ENCODE measurements around the gene GLDN.
A peak's percentile ranks its signal among the peaks of the same experiment; 100 is the strongest.

GLDN gene

DNA sequence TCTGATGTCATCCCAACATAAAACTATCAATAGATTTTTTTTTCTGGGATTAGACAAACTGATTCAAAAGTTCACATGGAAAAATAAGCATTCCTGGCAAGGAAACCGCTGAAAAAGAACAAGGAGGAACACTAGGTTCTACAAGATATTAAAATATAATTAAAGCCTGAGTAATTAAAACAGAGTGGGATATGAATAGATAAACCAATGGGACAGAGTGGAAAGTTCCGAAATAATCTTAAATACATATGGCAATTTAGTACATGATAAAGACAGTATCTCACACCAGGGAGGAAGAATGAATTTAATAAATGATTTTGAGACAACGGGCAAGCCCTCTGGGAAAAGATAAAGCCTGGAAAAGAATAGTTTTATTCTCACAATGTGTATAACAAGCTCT is 4.7 kb downstream of the GLDN start:
- no peak overlapping the region for H3K27ac ChIP-seq
- TF ChIP-seq, protein P1, sequence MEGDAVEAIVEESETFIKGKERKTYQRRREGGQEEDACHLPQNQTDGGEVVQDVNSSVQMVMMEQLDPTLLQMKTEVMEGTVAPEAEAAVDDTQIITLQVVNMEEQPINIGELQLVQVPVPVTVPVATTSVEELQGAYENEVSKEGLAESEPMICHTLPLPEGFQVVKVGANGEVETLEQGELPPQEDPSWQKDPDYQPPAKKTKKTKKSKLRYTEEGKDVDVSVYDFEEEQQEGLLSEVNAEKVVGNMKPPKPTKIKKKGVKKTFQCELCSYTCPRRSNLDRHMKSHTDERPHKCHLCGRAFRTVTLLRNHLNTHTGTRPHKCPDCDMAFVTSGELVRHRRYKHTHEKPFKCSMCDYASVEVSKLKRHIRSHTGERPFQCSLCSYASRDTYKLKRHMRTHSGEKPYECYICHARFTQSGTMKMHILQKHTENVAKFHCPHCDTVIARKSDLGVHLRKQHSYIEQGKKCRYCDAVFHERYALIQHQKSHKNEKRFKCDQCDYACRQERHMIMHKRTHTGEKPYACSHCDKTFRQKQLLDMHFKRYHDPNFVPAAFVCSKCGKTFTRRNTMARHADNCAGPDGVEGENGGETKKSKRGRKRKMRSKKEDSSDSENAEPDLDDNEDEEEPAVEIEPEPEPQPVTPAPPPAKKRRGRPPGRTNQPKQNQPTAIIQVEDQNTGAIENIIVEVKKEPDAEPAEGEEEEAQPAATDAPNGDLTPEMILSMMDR (conservative IDR thresholded peaks at IDR 0.05): no peak
- TF ChIP-seq ZFX (IDR thresholded peaks at IDR 0.05): no peak

- TF ChIP-seq, protein P1 (conservative IDR thresholded peaks at IDR 0.05): no peak
- TF ChIP-seq ZFX (IDR thresholded peaks at IDR 0.05): no peak
- no peak overlapping the region for H3K27ac ChIP-seq
Observed at GRCh38 chr15:51348688-51349087, 7.2 kb downstream of the GLDN start.

DNA sequence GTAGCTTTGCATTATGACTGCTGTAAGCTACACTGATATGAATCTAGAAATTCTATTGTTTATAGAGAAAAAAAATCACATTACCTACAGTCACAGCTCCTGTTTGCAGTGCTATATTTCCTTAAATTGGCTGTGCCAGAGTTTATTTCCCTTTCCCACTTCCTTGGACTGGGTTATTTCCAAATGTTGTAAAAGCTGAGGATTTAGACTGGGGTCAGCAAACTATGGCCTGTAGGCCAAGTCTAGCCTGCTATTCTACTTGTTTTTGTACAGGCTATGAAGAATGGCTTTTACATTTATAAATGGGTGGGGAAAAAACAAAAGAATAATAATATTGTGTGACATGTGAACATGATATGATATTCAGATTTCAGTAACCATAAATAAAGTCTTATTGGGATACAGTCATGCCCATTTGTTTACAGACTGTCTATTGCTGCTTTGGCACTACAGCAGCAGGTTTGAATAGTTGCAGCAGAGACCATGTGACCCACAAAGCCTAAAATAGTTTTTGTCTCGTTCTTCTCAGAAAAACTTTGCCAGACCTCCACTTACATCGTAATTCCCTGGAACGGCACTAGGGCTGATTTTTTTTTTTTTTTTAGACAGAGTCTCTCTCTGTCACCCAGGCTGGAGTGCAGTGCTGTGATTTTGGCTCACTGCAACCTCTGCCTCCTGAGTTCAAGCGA is 7.8 kb downstream of the GLDN start:
- TF ChIP-seq ZFX (IDR thresholded peaks at IDR 0.05): no peak
- TF ChIP-seq, protein P1 (conservative IDR thresholded peaks at IDR 0.05): no peak
- peak overlapping the region; percentile 24; the same call in 1 of the 2 replicates for H3K27ac ChIP-seq

GRCh38 chr15:51350723-51351122 is 9.3 kb downstream of the GLDN start:
- TF ChIP-seq ZFX (IDR thresholded peaks at IDR 0.05): no peak
- TF ChIP-seq, protein P1 (conservative IDR thresholded peaks at IDR 0.05): no peak
- H3K27ac ChIP-seq: no peak overlapping the region

GRCh38 chr15:51353976-51354375 is 12.5 kb downstream of the GLDN start:
- no peak for TF ChIP-seq ZFX (IDR thresholded peaks at IDR 0.05)
- TF ChIP-seq, protein P1 (conservative IDR thresholded peaks at IDR 0.05): no peak
- no peak overlapping the region for H3K27ac ChIP-seq

DNA sequence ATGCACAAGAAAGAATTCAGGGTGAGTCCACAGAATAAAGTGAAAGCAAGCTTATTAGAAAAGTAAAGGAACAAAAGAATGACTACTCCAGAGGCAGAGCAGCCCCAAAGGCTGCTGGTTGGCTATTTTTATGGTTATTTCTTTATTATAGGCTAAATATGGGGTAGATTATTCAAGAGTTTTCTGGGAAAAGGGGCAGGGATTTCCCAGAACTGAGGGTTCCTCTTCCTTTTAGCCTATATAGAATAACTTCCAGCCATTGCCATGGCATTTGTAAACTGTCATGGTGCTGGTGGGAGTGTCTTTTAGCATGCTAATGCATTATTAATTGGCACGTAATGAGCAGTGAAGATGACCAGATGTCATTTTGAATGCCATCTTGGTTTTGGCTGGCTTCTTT is 13.6 kb downstream of the GLDN start:
- no peak overlapping the region for H3K27ac ChIP-seq
- TF ChIP-seq, protein P1 (conservative IDR thresholded peaks at IDR 0.05): no peak
- TF ChIP-seq ZFX (IDR thresholded peaks at IDR 0.05): no peak

DNA sequence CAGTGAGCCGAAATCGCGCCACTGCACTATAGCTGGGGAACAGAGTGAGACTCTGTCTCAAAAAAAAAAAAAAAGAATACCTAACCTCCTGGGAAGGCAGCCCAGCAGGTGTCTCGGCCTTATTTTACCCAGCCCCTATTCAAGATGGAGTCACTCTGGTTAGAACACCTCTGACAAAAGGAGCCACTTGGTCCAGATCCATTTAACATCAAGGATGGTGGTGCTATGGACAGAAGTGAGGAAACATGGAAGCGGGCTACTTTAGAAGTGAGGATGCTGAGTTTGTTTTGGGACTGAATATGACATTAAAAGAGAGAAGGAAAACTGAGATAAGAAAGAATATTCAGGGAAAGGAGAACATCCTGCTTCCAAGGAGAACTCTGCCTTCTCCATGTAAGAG is 14.7 kb downstream of the GLDN start:
- TF ChIP-seq ZFX (IDR thresholded peaks at IDR 0.05): no peak
- TF ChIP-seq, protein P1 (conservative IDR thresholded peaks at IDR 0.05): no peak
- H3K27ac ChIP-seq: no peak overlapping the region
